ENCODE measurements around the gene NKX1-2.

The NKX1-2 gene

GRCh38 chr10:124450012-124450782, at the start of gene NKX1-2:
TSS of gene NKX1-2 (minus strand) at chr10:124450035. CDS start at chr10:124449943, 92 bp downstream.
- DNase-seq, result no peak

GRCh38 chr10:124498056-124498455, 48.2 kb upstream of the NKX1-2 start:
- DNase-seq, result no peak

DNA sequence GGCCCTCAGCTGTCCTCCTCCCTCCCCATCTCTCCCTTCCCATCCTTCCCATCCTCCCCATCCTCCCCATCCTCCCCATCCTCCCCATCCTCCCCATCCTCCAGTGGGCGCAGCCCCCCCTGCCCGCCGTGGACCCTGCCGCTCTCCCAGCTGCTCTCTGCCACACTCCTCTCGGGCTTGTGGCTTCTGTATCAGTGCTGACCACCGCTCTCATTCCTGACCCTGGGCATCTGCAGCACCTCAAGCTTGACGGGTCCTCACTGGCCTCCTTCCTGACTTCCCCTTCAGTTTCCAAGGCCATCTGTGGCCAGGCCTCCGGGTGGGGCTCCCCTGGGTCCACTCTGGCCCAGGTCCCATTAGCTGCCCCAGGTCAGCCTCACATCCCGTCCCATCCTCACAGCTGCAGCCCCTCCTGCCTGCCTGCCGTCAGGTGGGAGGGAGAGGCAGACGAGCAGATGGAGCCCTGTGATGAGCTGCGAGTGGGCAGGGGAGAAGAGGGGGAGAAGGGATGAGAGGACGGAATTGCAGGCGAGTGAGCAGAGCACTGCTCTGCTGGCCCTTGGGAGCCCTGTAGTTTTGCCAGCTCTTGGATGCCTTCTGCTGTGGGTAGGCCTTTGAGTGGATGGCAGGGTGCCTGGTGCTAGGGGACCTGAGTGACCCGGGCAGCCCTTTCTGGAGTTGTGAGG, 47.5 kb upstream of the NKX1-2 start:
- DNase-seq, result no peak

DNA sequence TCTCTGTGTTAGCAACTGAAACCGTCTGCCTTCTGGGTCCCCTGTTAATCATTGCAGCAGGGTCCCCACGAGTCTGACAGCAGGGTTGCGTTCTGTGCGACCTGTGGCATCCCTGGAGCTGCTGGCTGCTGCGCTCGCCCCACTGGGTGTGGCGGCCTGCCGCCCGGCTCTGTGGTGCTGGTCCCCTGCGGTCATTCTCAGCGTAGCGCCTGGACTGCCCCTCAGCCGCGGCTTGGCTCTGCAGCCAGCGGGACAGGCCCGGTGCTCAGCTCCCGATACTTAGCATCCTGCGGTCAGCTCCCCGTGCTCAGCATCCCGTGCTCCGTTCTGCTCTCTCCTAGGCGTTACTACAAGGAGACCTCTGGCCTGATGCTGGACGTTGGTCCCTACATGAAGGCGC, 46.8 kb upstream of the NKX1-2 start:
- no peak for DNase-seq

GRCh38 chr10:124496150-124496549, 46.3 kb upstream of the NKX1-2 start:
- no peak for DNase-seq

DNA sequence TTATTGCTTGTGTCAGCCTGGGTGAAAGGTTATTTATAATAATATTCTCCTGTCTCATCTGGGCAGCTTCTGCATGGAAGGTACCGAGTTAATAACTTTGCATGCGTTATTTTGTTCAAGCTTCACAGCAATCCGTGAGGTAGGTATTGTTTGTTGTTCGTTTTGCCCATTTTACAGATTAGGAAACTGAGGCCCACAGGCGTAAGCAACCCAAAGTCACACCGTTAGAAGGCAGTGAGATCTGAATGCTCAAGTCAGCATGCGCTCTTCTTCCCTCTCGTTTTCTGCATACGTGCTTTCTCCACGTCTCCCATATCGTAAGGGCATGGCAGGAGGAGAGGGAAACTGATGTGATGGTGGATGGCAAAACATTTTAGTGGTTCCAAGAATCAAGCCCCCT, 45.9 kb upstream of the NKX1-2 start:
- DNase-seq, result no peak

DNA sequence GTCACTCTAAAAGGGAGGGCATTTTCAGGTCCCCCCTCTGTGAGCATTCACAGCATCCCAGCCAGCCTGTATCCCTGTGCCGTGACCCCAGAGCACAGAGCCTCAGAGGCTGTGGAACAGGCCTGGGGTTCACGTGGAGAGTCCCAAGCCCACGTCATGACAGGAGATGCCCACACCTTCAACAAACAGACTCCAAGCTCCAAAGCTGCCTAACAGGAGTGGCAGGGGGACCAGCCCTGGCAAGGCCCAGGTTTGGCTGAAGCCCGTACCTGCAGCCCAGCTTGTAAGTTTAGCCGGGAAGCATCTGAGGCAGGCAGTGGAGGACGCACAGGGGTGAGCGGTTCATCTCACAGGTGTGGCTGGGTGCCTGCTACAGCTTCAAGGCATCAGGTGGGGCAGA, 45.3 kb upstream of the NKX1-2 start:
- no peak for DNase-seq

- DNase-seq, result no peak
These were observed 44.4 kb upstream of the NKX1-2 start for GRCh38 chr10:124494046-124494807.

- no peak for DNase-seq
These were observed 43.5 kb upstream of the NKX1-2 start for GRCh38 chr10:124493214-124493882.

GRCh38 chr10:124492266-124492665, 42.4 kb upstream of the NKX1-2 start:
- DNase-seq, result no peak

DNA sequence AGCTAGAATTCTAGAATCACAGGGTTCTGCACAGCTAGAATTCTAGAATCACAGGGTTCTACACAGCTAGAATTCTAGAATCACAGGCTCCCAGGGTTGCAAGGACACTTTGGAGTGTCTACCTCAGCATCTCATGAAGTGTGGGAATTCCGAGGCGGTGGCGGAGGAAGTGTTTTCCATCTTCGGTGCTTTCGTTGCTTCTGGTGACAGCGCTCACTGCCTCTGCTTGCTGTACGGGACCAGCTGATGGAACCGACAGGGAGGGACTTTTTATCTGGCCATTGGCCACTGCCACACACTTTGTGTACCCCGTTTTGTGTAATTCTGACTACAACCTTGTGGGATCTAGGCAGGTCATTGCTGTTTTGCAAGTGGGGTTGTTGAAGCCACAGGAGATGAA, 41.3 kb upstream of the NKX1-2 start:
- DNase-seq, result no peak

- no peak for DNase-seq
These were observed 36.8 kb upstream of the NKX1-2 start for GRCh38 chr10:124486635-124487034.

- DNase-seq, result no peak
These were observed 34.8 kb upstream of the NKX1-2 start for GRCh38 chr10:124484661-124485060.

DNA sequence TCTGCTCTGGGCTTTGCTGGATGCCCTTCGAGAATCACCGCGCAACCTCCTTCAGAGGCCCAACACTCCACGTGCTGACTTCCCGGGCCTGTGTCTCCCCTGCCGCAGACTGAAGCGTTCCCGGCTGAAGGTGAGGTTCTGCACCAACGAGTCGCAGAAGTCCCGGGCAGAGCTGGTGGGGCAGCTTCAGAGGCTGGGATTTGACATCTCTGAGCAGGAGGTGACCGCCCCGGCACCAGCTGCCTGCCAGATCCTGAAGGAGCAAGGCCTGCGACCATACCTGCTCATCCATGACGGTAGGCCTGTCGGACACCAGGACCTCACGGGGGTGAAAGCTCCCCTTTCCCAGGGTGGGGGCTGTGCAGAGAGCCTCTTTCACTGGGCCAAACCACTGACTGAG, 34.2 kb upstream of the NKX1-2 start:
- DNase-seq, result no peak

GRCh38 chr10:124482876-124483275, 33.0 kb upstream of the NKX1-2 start:
- no peak for DNase-seq

DNA sequence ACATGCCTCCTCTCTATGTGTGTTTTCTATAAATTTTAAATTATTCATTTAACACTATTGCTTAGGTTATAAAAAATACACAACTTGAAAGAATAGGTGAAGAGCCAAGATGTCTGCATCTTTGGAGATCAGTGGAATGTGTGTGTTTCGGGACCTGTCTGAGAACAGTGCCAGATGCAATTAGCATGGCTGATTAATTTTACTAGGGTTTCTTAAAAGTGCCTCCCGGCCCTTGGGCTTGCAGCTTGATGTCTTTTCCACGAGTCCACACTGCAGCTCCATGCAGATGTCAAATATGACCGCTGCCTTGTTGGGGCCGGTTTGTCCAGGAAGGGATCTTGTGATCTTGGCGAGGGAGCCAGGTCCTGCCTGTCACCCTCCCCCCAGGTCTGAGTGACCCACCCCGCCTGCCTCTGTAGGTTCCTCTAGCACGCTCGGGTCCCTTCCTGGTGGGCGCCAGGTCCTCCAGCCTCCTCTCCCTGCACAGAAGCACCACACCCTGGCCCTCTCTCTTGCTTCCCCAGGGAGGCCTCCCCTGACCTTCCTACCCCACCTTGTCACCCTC, 32.5 kb upstream of the NKX1-2 start:
- DNase-seq, result no peak

GRCh38 chr10:124481717-124482116, 31.9 kb upstream of the NKX1-2 start:
- no peak for DNase-seq

- DNase-seq, result no peak
These were observed 31.0 kb upstream of the NKX1-2 start for GRCh38 chr10:124480860-124481259.

DNA sequence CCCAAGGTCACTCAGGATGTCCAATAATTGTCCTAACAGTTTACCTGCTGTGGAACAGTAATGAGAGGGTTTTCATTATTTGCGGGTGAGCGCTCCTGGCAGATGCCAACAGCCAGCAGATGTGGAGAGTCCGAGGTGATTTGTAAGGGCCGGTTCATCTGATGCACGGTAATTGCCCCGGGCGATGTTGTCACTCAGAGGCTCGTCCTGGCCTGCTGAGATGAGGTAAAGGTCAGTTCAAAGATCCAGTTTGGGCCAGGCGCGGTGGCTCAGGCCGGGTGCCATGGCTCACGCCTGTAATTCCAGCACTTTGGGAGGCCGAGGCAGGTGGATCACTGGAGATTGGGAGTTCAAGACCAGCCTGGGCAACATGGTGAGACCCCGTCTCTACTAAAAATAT, 28.7 kb upstream of the NKX1-2 start:
- no peak for DNase-seq

GRCh38 chr10:124477614-124478363, 28.0 kb upstream of the NKX1-2 start:
- no peak for DNase-seq

GRCh38 chr10:124476043-124476725, 26.3 kb upstream of the NKX1-2 start:
- no peak for DNase-seq
